Inferior parietal cortex (tissue), 1 donor: ENCODE measurements around the gene COL19A1.
"Not testable (repeated sequence)": the region's sequence is repeated elsewhere in the genome, so short reads cannot be mapped to it uniquely, and the experiment has no call there.

Experiments
- DNase-seq: peaks from one replicate; pipeline ENCODE4 v3.0.0-alpha.2; 2016; ENCODE audit errors: extremely low spot score

COL19A1 gene

GRCh38 chr6:69900869-69901268, 34.5 kb downstream of the COL19A1 start:
- no peak for DNase-seq

- DNase-seq = no peak
Measured at GRCh38 chr6:69901361-69901760, 35.0 kb downstream of the COL19A1 start.

- no peak for DNase-seq
Measured at GRCh38 chr6:69907981-69908498, 41.7 kb downstream of the COL19A1 start.

- DNase-seq = no peak
Measured at GRCh38 chr6:69913361-69913760, 47.0 kb downstream of the COL19A1 start.

GRCh38 chr6:69914015-69914485, 47.7 kb downstream of the COL19A1 start:
- DNase-seq = no peak

- no peak for DNase-seq
Measured at GRCh38 chr6:69915346-69915745, 49.0 kb downstream of the COL19A1 start.

GRCh38 chr6:69917834-69918233, 51.5 kb downstream of the COL19A1 start:
- DNase-seq = no peak

- no peak for DNase-seq
Measured at GRCh38 chr6:69918813-69919475, 52.6 kb downstream of the COL19A1 start.

- DNase-seq = not testable (repeated sequence)
Measured at GRCh38 chr6:69921066-69921465, 54.7 kb downstream of the COL19A1 start.

- not testable (repeated sequence) for DNase-seq
Measured at GRCh38 chr6:69921611-69922010, 55.3 kb downstream of the COL19A1 start.

GRCh38 chr6:69926745-69927144, 60.4 kb downstream of the COL19A1 start:
- DNase-seq = no peak

- no peak for DNase-seq
Measured at GRCh38 chr6:69933239-69933638, 66.9 kb downstream of the COL19A1 start.

GRCh38 chr6:69935079-69935478, 68.7 kb downstream of the COL19A1 start:
- DNase-seq = no peak

GRCh38 chr6:69936674-69937363, 70.5 kb downstream of the COL19A1 start:
- DNase-seq = no peak

- no peak for DNase-seq
Measured at GRCh38 chr6:69937402-69938136, 71.2 kb downstream of the COL19A1 start.

- DNase-seq = no peak
Measured at GRCh38 chr6:69942485-69942884, 76.1 kb downstream of the COL19A1 start.

- no peak for DNase-seq
Measured at GRCh38 chr6:69945192-69945591, 78.8 kb downstream of the COL19A1 start.

- no peak for DNase-seq
Measured at GRCh38 chr6:69948479-69949114, 82.2 kb downstream of the COL19A1 start.

- DNase-seq = no peak
Measured at GRCh38 chr6:69953491-69953890, 87.1 kb downstream of the COL19A1 start.

- DNase-seq = no peak
Measured at GRCh38 chr6:69954733-69955132, 88.4 kb downstream of the COL19A1 start.

- DNase-seq = no peak
Measured at GRCh38 chr6:69957985-69958559, 91.7 kb downstream of the COL19A1 start.

- no peak for DNase-seq
Measured at GRCh38 chr6:69958978-69959377, 92.6 kb downstream of the COL19A1 start.
